GM23248 (cell line): ENCODE results near the gene KIF6. TPM values are rescaled to one million over a fixed set of nuclear protein-coding genes. Genes with fewer than 3 reads are reported as not detected.

Experiments
- DNase-seq: peaks from one replicate; pipeline ENCODE4 v3.0.0-alpha.2; 2015
- H2AFZ ChIP-seq: fragments of 200-600 bp; sonication (generic); 2 replicates; pipeline ENCODE4 v1.6.1; 2016; ENCODE audit warnings: antibody characterized with exemption
- H3F3A ChIP-seq: fragments of 200-600 bp; sonication (generic); 2 replicates; pipeline ENCODE4 v1.6.1; 2016; ENCODE audit warnings: mild to moderate bottlenecking, antibody characterized with exemption, mixed run types; ENCODE audit not compliant: insufficient read depth
- H3K27ac ChIP-seq: fragments of 200-600 bp; sonication (generic); 2 replicates; pipeline ENCODE4 v1.5.1; 2016; ENCODE audit warnings: mild to moderate bottlenecking
- H3K27me3 ChIP-seq: fragments of 200-600 bp; sonication (generic); replicated peaks from 2 replicates; pipeline ENCODE4 v1.6.1; 2016; ENCODE audit warnings: mild to moderate bottlenecking; ENCODE audit not compliant: insufficient read depth
- H3K36me3 ChIP-seq: fragments of 200-600 bp; sonication (generic); 2 replicates; pipeline ENCODE4 v1.6.1; 2016; ENCODE audit warnings: low read depth, mild to moderate bottlenecking
- H3K4me1 ChIP-seq: fragments of 200-600 bp; sonication (generic); 2 replicates; pipeline ENCODE4 v1.6.1; 2016; ENCODE audit warnings: mild to moderate bottlenecking; ENCODE audit not compliant: insufficient read depth
- H3K4me2 ChIP-seq: fragments of 200-600 bp; sonication (generic); one replicate; pipeline ENCODE4 v1.6.1; 2016; ENCODE audit warnings: mild to moderate bottlenecking; ENCODE audit not compliant: unreplicated experiment
- H3K4me3 ChIP-seq: fragments of 200-600 bp; sonication (generic); 2 replicates; pipeline ENCODE4 v1.5.1; 2016; ENCODE audit warnings: mild to moderate bottlenecking
- H3K79me2 ChIP-seq: fragments of 200-600 bp; sonication (generic); 2 replicates; pipeline ENCODE4 v1.6.1; 2016; ENCODE audit warnings: mild to moderate bottlenecking; ENCODE audit not compliant: insufficient read depth
- H3K9ac ChIP-seq: fragments of 200-600 bp; sonication (generic); 2 replicates; pipeline ENCODE4 v1.6.1; 2016; ENCODE audit warnings: mild to moderate bottlenecking
- H3K9me2 ChIP-seq: fragments of 200-600 bp; sonication (generic); 2 replicates; pipeline ENCODE4 v1.6.1; 2016; ENCODE audit warnings: mixed run types, mild to moderate bottlenecking, moderate library complexity; ENCODE audit not compliant: insufficient read depth
- H3K9me3 ChIP-seq: fragments of 200-600 bp; sonication (generic); one replicate; pipeline ENCODE4 v1.6.1; 2017; ENCODE audit warnings: low read depth
- H4K20me1 ChIP-seq: fragments of 200-600 bp; sonication (generic); 2 replicates; pipeline ENCODE4 v1.6.0; 2016; ENCODE audit not compliant: insufficient read depth
- EZH2 ChIP-seq: fragments of 200-600 bp; sonication (generic); IDR thresholded peaks from 2 replicates; pipeline ENCODE4 v1.6.1; 2018; ENCODE audit warnings: antibody characterized with exemption, mild to moderate bottlenecking; ENCODE audit not compliant: insufficient read depth, poor library complexity, severe bottlenecking
- EZH2phosphoT487 ChIP-seq: fragments of 200-600 bp; sonication (generic); IDR thresholded peaks from 2 replicates; pipeline ENCODE4 v1.6.1; 2018; ENCODE audit warnings: antibody characterized with exemption, moderate library complexity, mild to moderate bottlenecking, low read depth; ENCODE audit not compliant: insufficient read depth
- WGBS, 2 experiments: methylation state at CpG; one replicate each; pipeline ENCODE4 v1.1.6; 2015 to 2017; ENCODE audit warnings: low lambda C conversion rate in 2 of 2, low coverage in 1 of 2; ENCODE audit errors: missing lambda C conversion rate in 2 of 2; 5-methylcytosine and 5-hydroxymethylcytosine counted together
- in situ Hi-C: fragments of 300-500 bp; cut with MboI; formaldehyde crosslinking; loops from 2 replicates; pipeline ENCODE4 v1.15.0; 2020
- polyA plus RNA-seq: library from polyadenylated mRNA; unstranded; fragments of >200 nt; fragmentation: Nextera tagmentation; extraction: Ambion mirVana; gene quantifications from 2 replicates; pipeline ENCODE4 v1.2.1, GENCODE V29; 2016
- total RNA-seq: library from RNA; depleted of rRNA; stranded (reverse); fragments of >200 nt; shearing (Covaris generic); gene quantifications from 2 replicates; pipeline ENCODE4 v1.2.3, GENCODE V29; 2014

KIF6 gene
- total and polyA plus RNA-seq, 2 experiments from 2014 or later, result 0.22 to 0.91 TPM

GRCh38 chr6:39378175-39378959, 346.8 kb downstream of the KIF6 start:
- Histone ChIP-seq H3K9me2 (no peaks in the 10 kb centered on the region), H3K4me2 (no peak overlapping the region), H3K4me3 (no peak overlapping the region), H3K9ac (no peak overlapping the region), H4K20me1 (no peaks in the 10 kb centered on the region), H3K9me3 (no peaks in the 10 kb centered on the region), H3K4me1 (no peaks in the 10 kb centered on the region), H3K27me3 (no peaks in the 10 kb centered on the region), H3K27ac (no peak overlapping the region), H3K36me3 (no peaks in the 10 kb centered on the region), H3F3A (no peaks in the 10 kb centered on the region), H2AFZ (no peak overlapping the region), H3K79me2 (no peaks in the 10 kb centered on the region)
- in situ Hi-C loops, result loop anchor here (10.0 kb wide), 1 partner anchor 506 kb away; no protein-coding TSS in a partner anchor
- 70% methylated on average over 10 of the region's 10 CpGs for WGBS, 2 experiments
- TF ChIP-seq EZH2 (no peak), EZH2phosphoT487 (no peak)
- DNase-seq, result no peak

GRCh38 chr6:39377539-39377950, 347.7 kb downstream of the KIF6 start:
- in situ Hi-C loops, result loop anchor here (10.0 kb wide), 1 partner anchor 507 kb away; no protein-coding TSS in a partner anchor
- Histone ChIP-seq H3K9ac (no peak overlapping the region), H3K79me2 (no peaks in the 10 kb centered on the region), H3K27me3 (no peaks in the 10 kb centered on the region), H3K4me2 (no peak overlapping the region), H3K9me3 (no peaks in the 10 kb centered on the region), H3K4me3 (no peak overlapping the region), H3F3A (no peaks in the 10 kb centered on the region), H3K9me2 (no peaks in the 10 kb centered on the region), H3K36me3 (no peaks in the 10 kb centered on the region), H4K20me1 (no peaks in the 10 kb centered on the region), H3K27ac (no peak overlapping the region), H3K4me1 (no peaks in the 10 kb centered on the region), H2AFZ (peak overlapping the region; percentile 57; the same call in 1 of the 2 replicates)
- 3 to 4% methylated on average over 6 of the region's 6 CpGs for WGBS, 2 experiments
- TF ChIP-seq EZH2phosphoT487 (no peak), EZH2 (no peak)
- DNase-seq, result peak; percentile 88

- Histone ChIP-seq H3K36me3 (no peaks in the 10 kb centered on the region), H3K27ac (no peak overlapping the region), H3K27me3 (no peaks in the 10 kb centered on the region), H3F3A (no peaks in the 10 kb centered on the region), H2AFZ (no peak overlapping the region), H3K9me3 (no peaks in the 10 kb centered on the region), H3K4me1 (no peaks in the 10 kb centered on the region), H4K20me1 (no peaks in the 10 kb centered on the region), H3K9ac (no peak overlapping the region), H3K4me3 (no peak overlapping the region), H3K79me2 (no peaks in the 10 kb centered on the region), H3K4me2 (no peak overlapping the region), H3K9me2 (no peaks in the 10 kb centered on the region)
- in situ Hi-C loops, result loop anchor here (10.0 kb wide), 1 partner anchor 509 kb away; no protein-coding TSS in a partner anchor
- TF ChIP-seq EZH2phosphoT487, result no peak
- TF ChIP-seq EZH2, result no peak
- no peak for DNase-seq
- WGBS, 2 experiments, result 60 to 68% methylated on average over 3 of the region's 3 CpGs
Observed at GRCh38 chr6:39375405-39375804, 349.8 kb downstream of the KIF6 start.

- Histone ChIP-seq H3F3A (no peaks in the 10 kb centered on the region), H3K27ac (no peak overlapping the region), H3K9me3 (no peaks in the 10 kb centered on the region), H3K79me2 (no peaks in the 10 kb centered on the region), H3K4me1 (peaks cover 5% of the 10 kb centered on the region), H3K4me3 (no peak overlapping the region), H4K20me1 (no peaks in the 10 kb centered on the region), H3K4me2 (no peak overlapping the region), H3K27me3 (no peaks in the 10 kb centered on the region), H3K9ac (no peak overlapping the region), H3K9me2 (no peaks in the 10 kb centered on the region), H2AFZ (no peak overlapping the region), H3K36me3 (no peaks in the 10 kb centered on the region)
- in situ Hi-C loops, result loop anchor here (10.0 to 25.0 kb wide), 2 partner anchors 514 to 1467 kb away; no protein-coding TSS in a partner anchor
- DNase-seq, result no peak
- TF ChIP-seq EZH2 (no peak), EZH2phosphoT487 (no peak)
- WGBS, 2 experiments, result 90 to 94% methylated on average over 3 of the region's 3 CpGs
Observed at GRCh38 chr6:39370390-39370789, 354.8 kb downstream of the KIF6 start.
